ENCODE measurements around the gene C5AR1. TPM values are rescaled to one million over a fixed set of nuclear protein-coding genes. Genes with fewer than 3 reads are reported as not detected.

C5AR1 gene
- total and polyA plus RNA-seq, 9 of the 15 experiments (the other 6 are each of a cell fraction or from before 2014, with no cell fraction given) = 0.06 to 1.6 (median 0.28) TPM; not detected in 3

DNA sequence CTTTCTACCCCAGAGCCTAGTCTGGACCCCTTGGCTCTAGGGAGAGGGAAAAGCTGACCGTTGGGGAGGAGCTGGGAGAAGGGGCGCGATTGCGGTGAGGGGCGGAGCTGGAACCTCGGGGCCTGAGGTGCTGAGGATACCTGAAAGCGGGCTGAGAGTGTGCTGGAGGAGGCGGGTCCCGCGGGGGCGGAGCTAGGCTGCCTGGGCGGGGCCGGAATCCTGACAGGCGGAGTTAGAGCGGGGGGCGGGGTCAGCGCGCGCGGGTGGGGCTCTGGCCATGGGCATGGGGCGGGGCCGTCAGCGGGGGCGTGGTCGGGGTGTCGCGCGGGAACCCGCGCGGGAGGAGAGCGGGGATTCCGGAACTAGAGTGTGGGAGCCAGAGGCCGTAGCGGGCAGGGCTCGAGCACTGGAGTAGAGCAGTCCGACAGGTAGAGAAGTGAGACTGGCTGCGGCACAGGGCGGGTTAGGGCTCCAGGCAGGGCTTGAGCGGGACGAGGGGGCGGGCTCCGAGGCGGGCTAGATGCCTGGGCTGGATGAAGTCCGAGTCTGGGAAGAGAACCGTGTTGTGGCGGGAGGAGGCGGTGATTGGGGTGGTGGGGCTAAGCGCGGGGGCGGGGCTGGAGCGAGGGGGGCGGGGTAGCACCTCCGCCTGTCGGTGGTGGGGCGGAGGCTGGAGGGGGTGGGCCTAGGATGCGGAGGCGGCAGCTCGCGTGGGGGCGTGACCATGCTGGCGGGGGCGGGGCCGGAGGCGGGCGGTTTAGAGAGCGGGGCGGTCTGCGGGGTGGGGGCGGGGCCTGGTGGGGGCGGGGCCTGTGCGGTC, 35.4 kb upstream of the C5AR1 start, which contains the start of gene INAFM1 (continued):
- TF ChIP-seq FOXA3 (CRISPR knock-in tag; conservative IDR thresholded peaks at IDR 0.05 in 1 of 2, IDR thresholded peaks at IDR 0.05 in 1 of 2) (no peak), ZNF354B (CRISPR knock-in tag; IDR thresholded peaks at IDR 0.05) (no peak), ERF (CRISPR knock-in tag; IDR thresholded peaks at IDR 0.05) (peak; percentile 86), PML (IDR thresholded peaks at IDR 0.05; ENCODE audit: low read length) (peak; percentile 59; the same call in 1 of the 2 replicates), RBM15 (IDR thresholded peaks at IDR 0.05; ENCODE audit: insufficient read depth, low read length) (no peak), ZNF224 (CRISPR knock-in tag; IDR thresholded peaks at IDR 0.05) (no peak), ZNF668 (CRISPR knock-in tag; IDR thresholded peaks at IDR 0.05) (no peak), ZNF696 (CRISPR knock-in tag; conservative IDR thresholded peaks at IDR 0.05) (no peak), SMC3 (conservative IDR thresholded peaks at IDR 0.05; ENCODE audit: insufficient read depth, low read depth, low read length) (no peak), ZBTB7A (IDR thresholded peaks at IDR 0.05; ENCODE audit: borderline replicate concordance, control insufficient read depth, low read depth, low read length) (peak; percentile 91), SMARCB1 (IDR thresholded peaks at IDR 0.05; ENCODE audit: insufficient read length, low read depth) (no peak), PYGO2 (tag; IDR thresholded peaks at IDR 0.05) (no peak)
- TF ChIP-seq, protein P1, sequence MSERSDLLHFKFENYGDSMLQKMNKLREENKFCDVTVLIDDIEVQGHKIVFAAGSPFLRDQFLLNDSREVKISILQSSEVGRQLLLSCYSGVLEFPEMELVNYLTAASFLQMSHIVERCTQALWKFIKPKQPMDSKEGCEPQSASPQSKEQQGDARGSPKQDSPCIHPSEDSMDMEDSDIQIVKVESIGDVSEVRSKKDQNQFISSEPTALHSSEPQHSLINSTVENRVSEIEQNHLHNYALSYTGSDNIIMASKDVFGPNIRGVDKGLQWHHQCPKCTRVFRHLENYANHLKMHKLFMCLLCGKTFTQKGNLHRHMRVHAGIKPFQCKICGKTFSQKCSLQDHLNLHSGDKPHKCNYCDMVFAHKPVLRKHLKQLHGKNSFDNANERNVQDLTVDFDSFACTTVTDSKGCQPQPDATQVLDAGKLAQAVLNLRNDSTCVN (CRISPR knock-in tag; IDR thresholded peaks at IDR 0.05) = peak; percentile 86
- TF ChIP-seq, protein P2, sequence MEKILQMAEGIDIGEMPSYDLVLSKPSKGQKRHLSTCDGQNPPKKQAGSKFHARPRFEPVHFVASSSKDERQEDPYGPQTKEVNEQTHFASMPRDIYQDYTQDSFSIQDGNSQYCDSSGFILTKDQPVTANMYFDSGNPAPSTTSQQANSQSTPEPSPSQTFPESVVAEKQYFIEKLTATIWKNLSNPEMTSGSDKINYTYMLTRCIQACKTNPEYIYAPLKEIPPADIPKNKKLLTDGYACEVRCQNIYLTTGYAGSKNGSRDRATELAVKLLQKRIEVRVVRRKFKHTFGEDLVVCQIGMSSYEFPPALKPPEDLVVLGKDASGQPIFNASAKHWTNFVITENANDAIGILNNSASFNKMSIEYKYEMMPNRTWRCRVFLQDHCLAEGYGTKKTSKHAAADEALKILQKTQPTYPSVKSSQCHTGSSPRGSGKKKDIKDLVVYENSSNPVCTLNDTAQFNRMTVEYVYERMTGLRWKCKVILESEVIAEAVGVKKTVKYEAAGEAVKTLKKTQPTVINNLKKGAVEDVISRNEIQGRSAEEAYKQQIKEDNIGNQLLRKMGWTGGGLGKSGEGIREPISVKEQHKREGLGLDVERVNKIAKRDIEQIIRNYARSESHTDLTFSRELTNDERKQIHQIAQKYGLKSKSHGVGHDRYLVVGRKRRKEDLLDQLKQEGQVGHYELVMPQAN (IDR thresholded peaks at IDR 0.05; ENCODE audit: borderline replicate concordance) = peak; percentile 92
- TF ChIP-seq, protein P3, sequence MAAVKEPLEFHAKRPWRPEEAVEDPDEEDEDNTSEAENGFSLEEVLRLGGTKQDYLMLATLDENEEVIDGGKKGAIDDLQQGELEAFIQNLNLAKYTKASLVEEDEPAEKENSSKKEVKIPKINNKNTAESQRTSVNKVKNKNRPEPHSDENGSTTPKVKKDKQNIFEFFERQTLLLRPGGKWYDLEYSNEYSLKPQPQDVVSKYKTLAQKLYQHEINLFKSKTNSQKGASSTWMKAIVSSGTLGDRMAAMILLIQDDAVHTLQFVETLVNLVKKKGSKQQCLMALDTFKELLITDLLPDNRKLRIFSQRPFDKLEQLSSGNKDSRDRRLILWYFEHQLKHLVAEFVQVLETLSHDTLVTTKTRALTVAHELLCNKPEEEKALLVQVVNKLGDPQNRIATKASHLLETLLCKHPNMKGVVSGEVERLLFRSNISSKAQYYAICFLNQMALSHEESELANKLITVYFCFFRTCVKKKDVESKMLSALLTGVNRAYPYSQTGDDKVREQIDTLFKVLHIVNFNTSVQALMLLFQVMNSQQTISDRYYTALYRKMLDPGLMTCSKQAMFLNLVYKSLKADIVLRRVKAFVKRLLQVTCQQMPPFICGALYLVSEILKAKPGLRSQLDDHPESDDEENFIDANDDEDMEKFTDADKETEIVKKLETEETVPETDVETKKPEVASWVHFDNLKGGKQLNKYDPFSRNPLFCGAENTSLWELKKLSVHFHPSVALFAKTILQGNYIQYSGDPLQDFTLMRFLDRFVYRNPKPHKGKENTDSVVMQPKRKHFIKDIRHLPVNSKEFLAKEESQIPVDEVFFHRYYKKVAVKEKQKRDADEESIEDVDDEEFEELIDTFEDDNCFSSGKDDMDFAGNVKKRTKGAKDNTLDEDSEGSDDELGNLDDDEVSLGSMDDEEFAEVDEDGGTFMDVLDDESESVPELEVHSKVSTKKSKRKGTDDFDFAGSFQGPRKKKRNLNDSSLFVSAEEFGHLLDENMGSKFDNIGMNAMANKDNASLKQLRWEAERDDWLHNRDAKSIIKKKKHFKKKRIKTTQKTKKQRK (IDR thresholded peaks at IDR 0.05; ENCODE audit: borderline replicate concordance, low read depth, low read length) = no peak
- TF ChIP-seq, protein P4, sequence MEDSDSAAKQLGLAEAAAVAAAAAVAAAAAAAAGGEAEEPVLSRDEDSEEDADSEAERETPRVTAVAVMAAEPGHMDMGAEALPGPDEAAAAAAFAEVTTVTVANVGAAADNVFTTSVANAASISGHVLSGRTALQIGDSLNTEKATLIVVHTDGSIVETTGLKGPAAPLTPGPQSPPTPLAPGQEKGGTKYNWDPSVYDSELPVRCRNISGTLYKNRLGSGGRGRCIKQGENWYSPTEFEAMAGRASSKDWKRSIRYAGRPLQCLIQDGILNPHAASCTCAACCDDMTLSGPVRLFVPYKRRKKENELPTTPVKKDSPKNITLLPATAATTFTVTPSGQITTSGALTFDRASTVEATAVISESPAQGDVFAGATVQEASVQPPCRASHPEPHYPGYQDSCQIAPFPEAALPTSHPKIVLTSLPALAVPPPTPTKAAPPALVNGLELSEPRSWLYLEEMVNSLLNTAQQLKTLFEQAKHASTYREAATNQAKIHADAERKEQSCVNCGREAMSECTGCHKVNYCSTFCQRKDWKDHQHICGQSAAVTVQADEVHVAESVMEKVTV (CRISPR knock-in tag; IDR thresholded peaks at IDR 0.05) = no peak
- TF ChIP-seq, protein P5, sequence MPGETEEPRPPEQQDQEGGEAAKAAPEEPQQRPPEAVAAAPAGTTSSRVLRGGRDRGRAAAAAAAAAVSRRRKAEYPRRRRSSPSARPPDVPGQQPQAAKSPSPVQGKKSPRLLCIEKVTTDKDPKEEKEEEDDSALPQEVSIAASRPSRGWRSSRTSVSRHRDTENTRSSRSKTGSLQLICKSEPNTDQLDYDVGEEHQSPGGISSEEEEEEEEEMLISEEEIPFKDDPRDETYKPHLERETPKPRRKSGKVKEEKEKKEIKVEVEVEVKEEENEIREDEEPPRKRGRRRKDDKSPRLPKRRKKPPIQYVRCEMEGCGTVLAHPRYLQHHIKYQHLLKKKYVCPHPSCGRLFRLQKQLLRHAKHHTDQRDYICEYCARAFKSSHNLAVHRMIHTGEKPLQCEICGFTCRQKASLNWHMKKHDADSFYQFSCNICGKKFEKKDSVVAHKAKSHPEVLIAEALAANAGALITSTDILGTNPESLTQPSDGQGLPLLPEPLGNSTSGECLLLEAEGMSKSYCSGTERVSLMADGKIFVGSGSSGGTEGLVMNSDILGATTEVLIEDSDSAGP (CRISPR knock-in tag; IDR thresholded peaks at IDR 0.05) = no peak

Measured in K562 (cell line).